GM04503 (cell line): ENCODE results near the gene AFAP1.

Source experiments
- DNase-seq: peaks from one replicate; pipeline ENCODE4 v3.0.0-alpha.2; 2012; ENCODE audit warnings: low read depth

AFAP1 gene

GRCh38 chr4:7713757-7714156 lies 225.9 kb downstream of the AFAP1 start:
- no peak for DNase-seq

GRCh38 chr4:7712021-7712671 lies 227.5 kb downstream of the AFAP1 start:
- no peak for DNase-seq

DNA sequence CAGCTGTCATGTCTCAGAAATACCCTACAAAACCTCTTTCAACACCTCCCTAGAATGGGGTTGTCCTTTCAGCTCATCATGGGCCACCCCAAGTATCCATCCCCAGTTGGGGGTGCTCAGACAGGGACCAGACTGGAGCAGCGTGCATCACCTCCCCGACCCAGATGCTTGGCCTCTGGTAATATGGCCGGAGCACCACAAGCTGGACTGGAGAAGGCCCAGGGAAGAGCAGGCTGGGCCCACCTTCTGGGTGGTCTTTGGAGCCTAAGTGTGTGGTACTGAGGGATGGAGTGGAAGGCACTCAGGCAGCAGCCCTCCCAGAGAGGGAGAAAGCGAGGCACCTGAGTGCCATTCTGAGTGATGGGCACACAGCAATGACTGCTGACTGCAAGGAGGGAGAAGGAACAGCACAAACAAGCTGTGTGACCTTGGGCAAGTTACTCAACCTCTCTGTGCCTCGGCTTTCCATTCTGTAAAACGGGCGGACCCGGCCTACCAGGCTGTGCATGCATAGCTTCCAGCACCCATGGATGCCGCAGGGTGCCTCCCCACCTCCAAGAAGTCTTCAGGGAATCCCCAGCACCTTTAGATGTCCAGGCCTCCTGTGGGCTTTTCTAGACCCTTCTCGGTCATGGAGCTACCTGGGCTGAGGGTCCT lies 228.2 kb downstream of the AFAP1 start:
- DNase-seq: no peak

- no peak for DNase-seq
These were observed 228.9 kb downstream of the AFAP1 start for GRCh38 chr4:7710576-7711306.

- no peak for DNase-seq
These were observed 229.5 kb downstream of the AFAP1 start for GRCh38 chr4:7710126-7710525.

DNA sequence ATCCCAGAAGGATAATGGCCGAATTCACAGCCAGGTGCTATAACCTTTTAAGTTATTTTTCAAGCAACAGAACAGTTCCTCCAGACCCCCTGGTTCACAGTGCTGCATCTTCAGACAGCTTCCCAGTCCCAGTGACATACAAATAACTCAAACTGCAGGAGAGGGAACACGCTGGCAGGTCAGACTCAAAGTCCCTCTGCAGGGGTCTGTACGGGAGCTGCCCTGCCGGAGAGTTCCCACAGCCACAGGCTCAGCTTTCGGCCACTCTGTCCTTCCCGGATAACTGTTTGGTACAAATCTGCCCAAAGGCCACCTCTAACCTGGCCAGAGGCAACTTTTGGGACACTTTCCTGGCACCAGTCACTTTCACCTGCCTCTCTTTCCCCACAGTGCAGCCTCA lies 230.2 kb downstream of the AFAP1 start:
- DNase-seq: no peak

- no peak for DNase-seq
These were observed 230.7 kb downstream of the AFAP1 start for GRCh38 chr4:7708981-7709380.
